ENCODE results near the gene PSMD2. TPM values are rescaled to one million over a fixed set of nuclear protein-coding genes. Genes with fewer than 3 reads are reported as not detected.

The PSMD2 gene
- total RNA-seq, 1 experiment from 2014 or later, result 344 TPM

GRCh38 chr3:184259878-184260723, 38.9 kb upstream of the PSMD2 start:
- Histone ChIP-seq H3K23me2 (ENCODE audit: insufficient read length, low read depth, low read length, poor library complexity, severe bottlenecking) (peaks cover 21% of the 10 kb centered on the region), H3K27ac (ENCODE audit: insufficient read length, low read depth, low read length) (no peak overlapping the region), H3K79me2 (ENCODE audit: insufficient read depth, low read length) (no peaks in the 10 kb centered on the region), H4K5ac (ENCODE audit: insufficient read length, low read depth, low read length) (no peak overlapping the region), H4K20me1 (ENCODE audit: control insufficient read depth, insufficient read depth, insufficient read length) (no peaks in the 10 kb centered on the region), H3K4me1 (ENCODE audit: insufficient read depth, low read length) (no peaks in the 10 kb centered on the region), H2BK120ac (ENCODE audit: low read depth, low read length, poor library complexity, severe bottlenecking) (no peak overlapping the region), H3K56ac (ENCODE audit: insufficient read length, low read depth, low read length) (no peak overlapping the region), H3K14ac (ENCODE audit: insufficient read depth, low read length) (no peak overlapping the region), H3K27me3 (ENCODE audit: insufficient read depth, low read length) (peaks cover 14% of the 10 kb centered on the region; the same call in 1 of the 2 replicates), H3K18ac (ENCODE audit: insufficient read length, low read depth, low read length) (no peak overlapping the region), H3T11ph (ENCODE audit: low read length) (no peak overlapping the region), H3K4ac (ENCODE audit: low read depth, low read length) (no peak overlapping the region), H4K8ac (replicated peaks; ENCODE audit: insufficient read length, low read depth, low read length) (no peak overlapping the region), H2AFZ (ENCODE audit: low read length) (no peak overlapping the region), H2BK5ac (ENCODE audit: insufficient read length, low read length) (no peak overlapping the region), H2BK15ac (ENCODE audit: low read depth, low read length) (no peak overlapping the region), H4K91ac (ENCODE audit: insufficient read length, low read depth, low read length) (no peak overlapping the region), H2BK12ac (ENCODE audit: insufficient read length, low read depth, low read length) (no peak overlapping the region), H3K23ac (ENCODE audit: insufficient read length, low read depth, low read length) (no peak overlapping the region), H2AK5ac (ENCODE audit: insufficient read length, low read length) (no peak overlapping the region), H3K4me2 (ENCODE audit: insufficient read depth, insufficient read length, low read length) (peak overlapping the region; percentile 85), H3K9ac (ENCODE audit: extremely low read depth, insufficient read length, low read length) (no peak overlapping the region), H3K9me3 (ENCODE audit: control insufficient read depth, low read depth, low read length) (no peaks in the 10 kb centered on the region), H3K79me1 (ENCODE audit: insufficient read depth, low read depth, low read length, poor library complexity, severe bottlenecking) (no peaks in the 10 kb centered on the region), H2BK20ac (ENCODE audit: low read depth, low read length, poor library complexity, severe bottlenecking) (no peak overlapping the region)
- Mint-ChIP-seq H3K36me3 (ENCODE audit: insufficient read depth in 1 of 3, low read depth in 3 of 3) (peaks cover 0 to 8% (median 2%) of the 10 kb centered on the region in 3 experiments; a peak in 3 of 7 replicates), H3K27ac (peak overlapping the region in 1 of 3 experiments; percentile 12; a peak in 2 of 7 replicates), H3K9me3 (no peaks in the 10 kb centered on the region), H3K4me3 (peak overlapping the region; percentile 81 to 86), H3K27me3 (ENCODE audit: low read depth) (peaks cover 71% of the 10 kb centered on the region), H3K4me1 (peaks cover 19 to 21% of the 10 kb centered on the region in 2 experiments)
- no CpG with 5 or more reads among the region's 91 CpGs for WGBS (ENCODE audit: extremely low coverage, insufficient read length, low lambda C conversion rate)
- DNase-seq, result no peak
- TF ChIP-seq CTCF (conservative IDR thresholded peaks at IDR 0.05), result no peak
